ENCODE data around the gene ANKRD7.

GRCh38 chr7:118252087-118252486 lies 27.6 kb downstream of the ANKRD7 start:
- TF ChIP-seq SPI1 (IDR thresholded peaks at IDR 0.05; ENCODE audit: borderline replicate concordance, low read depth) (no peak), POLR2AphosphoS5 (IDR thresholded peaks at IDR 0.05; ENCODE audit: low read depth) (no peak)
- TF ChIP-seq, protein P1, sequence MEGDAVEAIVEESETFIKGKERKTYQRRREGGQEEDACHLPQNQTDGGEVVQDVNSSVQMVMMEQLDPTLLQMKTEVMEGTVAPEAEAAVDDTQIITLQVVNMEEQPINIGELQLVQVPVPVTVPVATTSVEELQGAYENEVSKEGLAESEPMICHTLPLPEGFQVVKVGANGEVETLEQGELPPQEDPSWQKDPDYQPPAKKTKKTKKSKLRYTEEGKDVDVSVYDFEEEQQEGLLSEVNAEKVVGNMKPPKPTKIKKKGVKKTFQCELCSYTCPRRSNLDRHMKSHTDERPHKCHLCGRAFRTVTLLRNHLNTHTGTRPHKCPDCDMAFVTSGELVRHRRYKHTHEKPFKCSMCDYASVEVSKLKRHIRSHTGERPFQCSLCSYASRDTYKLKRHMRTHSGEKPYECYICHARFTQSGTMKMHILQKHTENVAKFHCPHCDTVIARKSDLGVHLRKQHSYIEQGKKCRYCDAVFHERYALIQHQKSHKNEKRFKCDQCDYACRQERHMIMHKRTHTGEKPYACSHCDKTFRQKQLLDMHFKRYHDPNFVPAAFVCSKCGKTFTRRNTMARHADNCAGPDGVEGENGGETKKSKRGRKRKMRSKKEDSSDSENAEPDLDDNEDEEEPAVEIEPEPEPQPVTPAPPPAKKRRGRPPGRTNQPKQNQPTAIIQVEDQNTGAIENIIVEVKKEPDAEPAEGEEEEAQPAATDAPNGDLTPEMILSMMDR (IDR thresholded peaks at IDR 0.05; ENCODE audit: insufficient read depth, low read length), result no peak
- TF ChIP-seq, protein P2, sequence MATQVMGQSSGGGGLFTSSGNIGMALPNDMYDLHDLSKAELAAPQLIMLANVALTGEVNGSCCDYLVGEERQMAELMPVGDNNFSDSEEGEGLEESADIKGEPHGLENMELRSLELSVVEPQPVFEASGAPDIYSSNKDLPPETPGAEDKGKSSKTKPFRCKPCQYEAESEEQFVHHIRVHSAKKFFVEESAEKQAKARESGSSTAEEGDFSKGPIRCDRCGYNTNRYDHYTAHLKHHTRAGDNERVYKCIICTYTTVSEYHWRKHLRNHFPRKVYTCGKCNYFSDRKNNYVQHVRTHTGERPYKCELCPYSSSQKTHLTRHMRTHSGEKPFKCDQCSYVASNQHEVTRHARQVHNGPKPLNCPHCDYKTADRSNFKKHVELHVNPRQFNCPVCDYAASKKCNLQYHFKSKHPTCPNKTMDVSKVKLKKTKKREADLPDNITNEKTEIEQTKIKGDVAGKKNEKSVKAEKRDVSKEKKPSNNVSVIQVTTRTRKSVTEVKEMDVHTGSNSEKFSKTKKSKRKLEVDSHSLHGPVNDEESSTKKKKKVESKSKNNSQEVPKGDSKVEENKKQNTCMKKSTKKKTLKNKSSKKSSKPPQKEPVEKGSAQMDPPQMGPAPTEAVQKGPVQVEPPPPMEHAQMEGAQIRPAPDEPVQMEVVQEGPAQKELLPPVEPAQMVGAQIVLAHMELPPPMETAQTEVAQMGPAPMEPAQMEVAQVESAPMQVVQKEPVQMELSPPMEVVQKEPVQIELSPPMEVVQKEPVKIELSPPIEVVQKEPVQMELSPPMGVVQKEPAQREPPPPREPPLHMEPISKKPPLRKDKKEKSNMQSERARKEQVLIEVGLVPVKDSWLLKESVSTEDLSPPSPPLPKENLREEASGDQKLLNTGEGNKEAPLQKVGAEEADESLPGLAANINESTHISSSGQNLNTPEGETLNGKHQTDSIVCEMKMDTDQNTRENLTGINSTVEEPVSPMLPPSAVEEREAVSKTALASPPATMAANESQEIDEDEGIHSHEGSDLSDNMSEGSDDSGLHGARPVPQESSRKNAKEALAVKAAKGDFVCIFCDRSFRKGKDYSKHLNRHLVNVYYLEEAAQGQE (IDR thresholded peaks at IDR 0.05; ENCODE audit: insufficient replicate concordance, low read depth), result no peak
